ENCODE data around the gene OR4C5.
"Not testable (repeated sequence)": the region's sequence is repeated elsewhere in the genome, so short reads cannot be mapped to it uniquely, and the experiment has no call there.

OR4C5 gene

DNA sequence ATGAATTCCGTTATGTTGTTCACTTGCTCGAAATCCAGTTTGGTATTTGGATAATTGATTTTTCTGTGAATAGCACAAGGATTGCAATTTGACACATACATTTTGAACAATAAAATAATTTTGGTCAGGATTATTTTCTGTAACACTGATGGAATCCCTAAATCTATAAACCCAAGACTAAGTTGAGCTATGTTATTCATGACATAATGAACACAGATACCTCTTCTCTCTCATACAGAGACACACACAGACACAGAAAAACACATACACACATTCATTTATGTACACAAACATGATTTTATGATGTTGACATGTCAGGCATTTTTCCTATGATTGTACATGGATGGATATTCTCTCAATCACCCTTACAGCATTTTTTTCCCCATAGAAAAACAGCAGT lies at the start of gene OR4C5:
Gene OR4C5 (minus strand): TSS at position 101 of the 400 bp plus-strand sequence. CDS start 0 bp downstream, at position 101.
- DNase-seq (ENCODE audit: low spot score) = no peak

DNA sequence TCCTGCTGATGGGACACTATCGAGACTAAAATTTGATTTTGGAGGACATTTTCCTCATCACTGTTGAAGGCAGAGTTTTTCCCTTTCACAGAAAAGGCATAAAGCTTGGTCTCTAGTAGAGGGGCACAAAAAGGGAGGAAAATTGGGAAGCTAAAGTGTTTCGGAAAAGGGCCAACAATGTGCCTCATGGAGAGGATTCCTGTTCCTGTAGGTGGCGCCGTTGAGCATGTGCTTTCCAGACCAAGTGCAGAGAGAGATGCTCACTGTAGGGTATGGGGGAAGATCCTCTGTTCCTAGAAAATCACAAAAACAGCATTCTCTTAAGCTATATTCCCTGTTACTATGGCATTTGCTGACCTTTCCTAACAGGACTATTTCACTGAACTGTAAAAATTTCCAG lies 18.4 kb upstream of the OR4C5 start:
- no peak for DNase-seq (ENCODE audit: low spot score)

DNA sequence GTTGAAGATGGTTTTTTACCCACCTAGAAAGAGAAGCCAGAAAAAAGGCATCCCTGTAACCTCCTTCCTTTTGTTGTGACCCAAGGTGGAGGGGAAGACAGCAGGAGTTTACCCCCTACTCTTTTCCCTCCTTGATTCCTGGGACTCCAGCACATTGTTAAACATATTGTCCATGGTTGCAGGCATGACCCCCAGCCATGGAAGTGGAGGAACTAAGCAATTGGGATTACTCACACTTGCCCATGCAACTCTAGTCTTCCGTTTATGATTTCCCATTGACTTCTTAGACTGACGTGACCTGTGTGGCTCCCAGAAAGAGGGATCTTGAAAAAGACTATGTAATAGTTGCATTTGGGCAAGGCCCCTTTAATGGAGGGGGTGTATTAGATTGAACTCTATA lies 17.9 kb upstream of the OR4C5 start:
- not testable (repeated sequence) for DNase-seq (ENCODE audit: low spot score)

GRCh38 chr11:48361289-48361688 lies 5.0 kb downstream of the OR4C5 start:
- DNase-seq (ENCODE audit: low spot score) = not testable (repeated sequence)

DNA sequence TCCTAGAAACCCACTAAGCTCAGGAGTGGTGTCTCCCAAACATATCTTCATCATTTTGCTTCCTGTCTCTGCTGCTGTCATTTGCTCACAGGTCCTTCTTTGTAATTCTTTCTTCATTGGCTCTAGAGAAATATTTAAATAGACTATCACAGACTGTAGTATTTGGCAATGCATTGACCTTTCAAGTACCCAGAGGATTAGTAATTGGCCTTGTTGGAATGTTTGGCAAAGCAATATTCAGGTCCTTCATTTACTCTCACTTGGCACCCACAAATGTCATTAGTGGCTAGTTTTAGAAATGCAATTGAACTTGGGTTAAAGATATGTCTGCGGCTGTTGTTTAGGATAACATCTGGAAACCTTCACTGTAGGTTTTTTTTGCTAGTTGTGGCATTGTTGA lies 11.6 kb downstream of the OR4C5 start:
- no peak for DNase-seq (ENCODE audit: low spot score)

DNA sequence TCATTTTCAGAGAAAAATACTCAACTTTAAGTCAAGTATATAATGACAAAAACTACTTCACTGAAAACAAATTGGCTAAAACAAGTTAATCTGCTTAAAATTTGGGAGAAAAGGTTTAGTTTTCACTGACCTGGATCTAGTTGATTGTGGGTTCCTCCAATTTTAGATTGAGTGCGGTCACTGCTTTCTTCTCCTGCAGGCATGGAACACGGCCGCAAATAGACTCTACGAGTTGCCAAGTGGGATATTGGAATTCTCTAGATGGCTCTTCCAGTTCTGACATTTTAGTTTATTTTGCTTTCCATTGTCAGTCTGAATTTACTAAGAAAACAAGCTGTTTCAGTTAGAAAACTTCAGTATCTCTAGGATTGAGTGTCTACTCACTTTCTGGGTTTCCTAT lies 12.3 kb downstream of the OR4C5 start:
- no peak for DNase-seq (ENCODE audit: low spot score)

DNA sequence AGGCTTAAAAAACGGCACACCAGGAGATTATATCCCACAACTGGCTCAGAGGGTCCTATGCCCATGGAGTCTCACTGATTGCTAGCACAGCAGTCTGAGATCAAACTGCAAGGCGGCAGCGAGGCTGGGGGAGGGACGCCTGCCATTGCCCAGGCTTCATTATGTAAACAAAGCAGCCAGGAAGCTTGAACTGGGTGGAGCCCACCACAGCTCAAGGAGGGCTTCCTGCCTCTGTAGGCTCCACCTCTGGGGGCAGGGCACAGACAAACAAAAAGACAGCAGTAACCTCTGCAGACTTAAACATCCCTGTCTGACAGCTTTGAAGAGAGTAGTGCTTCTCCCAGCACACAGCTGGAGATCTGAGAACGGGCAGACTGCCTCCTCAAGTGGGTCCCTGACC lies 20.0 kb downstream of the OR4C5 start:
- not testable (repeated sequence) for DNase-seq (ENCODE audit: low spot score)

- not testable (repeated sequence) for DNase-seq (ENCODE audit: low spot score)
These were observed 23.8 kb downstream of the OR4C5 start for GRCh38 chr11:48342505-48342904.

DNA sequence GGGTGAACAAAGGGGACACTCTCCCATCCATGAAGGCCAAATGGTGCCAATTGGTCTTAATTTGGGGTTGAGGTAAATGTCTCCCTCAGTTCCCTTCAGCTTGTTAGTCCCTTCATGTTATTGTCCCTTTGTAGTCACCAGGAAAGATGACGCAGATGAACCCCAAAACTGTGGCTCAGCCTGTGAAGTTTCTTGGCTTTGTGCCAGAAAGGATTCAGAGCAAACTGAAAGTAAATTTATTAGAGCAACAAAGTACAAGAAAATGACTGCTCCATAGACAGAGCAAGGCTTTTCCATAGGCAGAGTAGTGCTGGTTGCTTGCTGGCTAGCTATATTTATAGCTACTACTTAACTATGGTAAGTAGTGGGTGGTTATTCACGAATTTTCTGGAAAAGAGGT lies 24.8 kb downstream of the OR4C5 start:
- DNase-seq (ENCODE audit: low spot score) = no peak

- DNase-seq (ENCODE audit: low spot score) = not testable (repeated sequence)
These were observed 41.6 kb downstream of the OR4C5 start, which contains the start of gene OR4C3 for GRCh38 chr11:48324620-48325019. Gene OR4C3, plus strand, starts transcription at chr11:48324920. Its CDS starts 102 bp downstream, at chr11:48325022.

DNA sequence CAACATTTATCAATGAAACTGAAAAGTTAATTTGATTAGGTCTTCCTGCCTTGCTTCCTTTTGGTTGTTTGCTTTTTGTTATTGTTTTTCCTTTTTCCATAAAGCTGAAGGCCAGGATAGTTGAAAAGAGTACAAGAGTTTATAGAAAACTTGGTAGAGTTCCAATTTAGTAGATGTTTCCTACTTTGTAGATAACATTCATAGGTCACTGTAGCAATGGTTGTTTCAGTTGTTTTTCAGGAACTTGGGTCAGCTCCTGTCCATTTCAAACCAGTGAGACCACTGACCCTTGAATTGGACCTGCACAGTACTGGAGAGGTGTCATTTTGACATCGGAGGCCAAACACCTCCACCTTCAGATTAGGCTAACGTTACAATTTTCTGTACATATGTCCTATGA lies 46.5 kb downstream of the OR4C5 start:
- DNase-seq (ENCODE audit: low spot score) = not testable (repeated sequence)
